MM.1S (cell line): ENCODE data around the gene HS2ST1.
"Not testable (repeated sequence)": the region's sequence is repeated elsewhere in the genome, so short reads cannot be mapped to it uniquely, and the experiment has no call there.

Source experiments
- CTCF ChIP-seq: fragments of 300-600 bp; sonication (generic); IDR thresholded peaks from 2 replicates; pipeline ENCODE4 v1.5.1; 2016; ENCODE audit warnings: antibody characterized with exemption, low read length, mixed read lengths
- EZH2phosphoT487 ChIP-seq: fragments of 300-600 bp; sonication (generic); IDR thresholded peaks from 2 replicates; pipeline ENCODE4 v1.6.1; 2018; ENCODE audit warnings: antibody characterized with exemption, low read length

- not testable (repeated sequence) for TF ChIP-seq CTCF, EZH2phosphoT487
Measured at GRCh38 chr1:87027561-87027960, 113.1 kb downstream of the HS2ST1 start.
